Astrocyte (in vitro differentiated cells and primary cell): Measurements from ENCODE around the gene ASXL1. TPM values are rescaled to one million over a fixed set of nuclear protein-coding genes. Genes with fewer than 3 reads are reported as not detected.
A peak's percentile ranks its signal among the peaks of the same experiment; 100 is the strongest.

Experiments used
- DNase-seq: peaks from one replicate; pipeline ENCODE4 v3.0.0-alpha.2; 2010; ENCODE audit warnings: low read depth
- FAIRE-seq: peaks from 2 replicates; lab custom pipeline; 2011; peaks lifted over from hg19 to GRCh38; lab: Jason Lieb, UNC
- H2AFZ ChIP-seq: 2 replicates; pipeline ENCODE4 v1.6.0; 2012; ENCODE audit warnings: low read depth, low read length, inconsistent platforms
- H3K27ac ChIP-seq: 2 replicates; pipeline ENCODE4 v1.5.1; 2011; ENCODE audit warnings: low read depth, low read length, inconsistent platforms
- H3K27me3 ChIP-seq: 2 replicates; pipeline ENCODE4 v1.6.0; 2011; ENCODE audit warnings: low read length, inconsistent platforms; ENCODE audit not compliant: insufficient read depth
- H3K36me3 ChIP-seq: 2 replicates; pipeline ENCODE4 v1.5.1; 2011; ENCODE audit warnings: low read length, inconsistent platforms; ENCODE audit not compliant: insufficient read depth
- H3K4me1 ChIP-seq: 2 replicates; pipeline ENCODE4 v1.5.1; 2011; ENCODE audit warnings: low read length, inconsistent platforms; ENCODE audit not compliant: insufficient read depth
- H3K4me2 ChIP-seq: 2 replicates; pipeline ENCODE4 v1.6.0; 2012; ENCODE audit warnings: low read length, inconsistent platforms
- H3K4me3 ChIP-seq: 2 replicates; pipeline ENCODE4 v1.5.1; 2011; ENCODE audit warnings: low read depth, mild to moderate bottlenecking, low read length, inconsistent platforms; ENCODE audit not compliant: insufficient read depth
- H3K79me2 ChIP-seq: 2 replicates; pipeline ENCODE4 v1.6.0; 2012; ENCODE audit warnings: mild to moderate bottlenecking, low read length, inconsistent platforms; ENCODE audit not compliant: insufficient read depth
- H3K9ac ChIP-seq: 2 replicates; pipeline ENCODE4 v1.6.0; 2012; ENCODE audit warnings: mild to moderate bottlenecking, low read length, inconsistent platforms
- H3K9me3 ChIP-seq: 2 replicates; pipeline ENCODE4 v1.5.1; 2012; ENCODE audit warnings: low read depth, mild to moderate bottlenecking, low read length, inconsistent platforms; ENCODE audit not compliant: insufficient read depth
- H4K20me1 ChIP-seq: 2 replicates; pipeline ENCODE4 v1.6.0; 2012; ENCODE audit warnings: low read length, inconsistent platforms; ENCODE audit not compliant: insufficient read depth
- H3K27ac Mint-ChIP-seq: one replicate; pipeline ENCODE4 v1.8.0; 2021; ENCODE audit warnings: mild to moderate bottlenecking, mixed read lengths; ENCODE audit not compliant: unreplicated experiment
- H3K27me3 Mint-ChIP-seq: one replicate; pipeline ENCODE4 v1.8.0; 2021; ENCODE audit warnings: low read depth, mixed read lengths; ENCODE audit not compliant: unreplicated experiment
- H3K36me3 Mint-ChIP-seq: one replicate; pipeline ENCODE4 v1.8.0; 2021; ENCODE audit warnings: low read depth, mixed read lengths; ENCODE audit not compliant: unreplicated experiment
- H3K4me1 Mint-ChIP-seq: one replicate; pipeline ENCODE4 v1.8.0; 2021; ENCODE audit warnings: low read depth, mixed read lengths; ENCODE audit not compliant: unreplicated experiment
- H3K4me3 Mint-ChIP-seq: one replicate; pipeline ENCODE4 v1.8.0; 2021; ENCODE audit warnings: mild to moderate bottlenecking, moderate library complexity, mixed read lengths; ENCODE audit not compliant: unreplicated experiment
- H3K9me3 Mint-ChIP-seq: one replicate; pipeline ENCODE4 v1.8.0; 2021; ENCODE audit warnings: mild to moderate bottlenecking, mixed read lengths; ENCODE audit not compliant: unreplicated experiment
- EZH2 ChIP-seq: IDR thresholded peaks from 2 replicates; pipeline ENCODE4 v1.6.1; 2012; ENCODE audit warnings: mild to moderate bottlenecking, low read length, inconsistent platforms; ENCODE audit not compliant: insufficient read depth
- total RNA-seq: library from RNA; stranded (reverse); gene quantifications from 2 replicates; pipeline ENCODE4 v1.2.1, GENCODE V29; 2021
- TF ChIP-seq, protein P1 (sequence below): IDR thresholded peaks from 2 replicates; pipeline ENCODE4 v1.5.1; 2011; ENCODE audit warnings: low read depth, mild to moderate bottlenecking, inconsistent platforms, low read length, moderate library complexity; ENCODE audit not compliant: insufficient read depth

The ASXL1 gene
- total RNA-seq, 1 donor from 2014 or later = 62.4 TPM

DNA sequence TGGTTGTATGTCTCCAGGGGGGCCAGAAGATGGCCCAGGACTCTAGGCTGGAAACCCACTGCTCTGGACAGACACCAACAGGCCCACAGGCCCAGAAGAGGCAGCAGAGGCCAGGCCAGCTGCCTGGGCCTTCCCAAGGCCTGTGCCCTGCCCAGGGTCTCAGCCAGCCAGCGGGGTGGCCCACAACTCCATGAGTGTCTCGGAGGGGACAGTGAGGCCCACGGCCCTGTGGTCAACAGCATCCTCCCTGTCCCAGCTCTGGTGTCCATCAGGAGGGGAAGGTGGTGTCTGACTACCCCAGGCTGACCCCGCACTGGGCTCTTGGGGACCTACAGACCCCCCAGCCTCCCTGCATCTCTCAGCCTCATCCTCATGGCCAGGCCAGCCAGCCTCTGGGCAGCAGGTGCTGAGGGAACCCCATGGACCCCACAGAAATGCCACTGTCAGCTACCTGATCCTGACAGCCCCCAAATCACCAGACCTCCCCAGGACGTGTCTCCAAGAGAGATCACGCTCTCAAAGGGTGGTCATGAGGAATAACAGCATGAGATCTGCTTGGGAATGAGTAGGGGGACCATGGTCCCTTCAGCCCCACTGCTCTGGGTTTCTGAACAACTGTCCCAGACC, 114.6 kb downstream of the ASXL1 start:
- Histone ChIP-seq H3K4me1 (peaks cover 78% of the 10 kb centered on the region), H3K79me2 (peaks cover 94% of the 10 kb centered on the region), H3K9me3 (no peaks in the 10 kb centered on the region), H2AFZ (no peak overlapping the region), H3K4me2 (peak overlapping the region; percentile 84), H3K9ac (peak overlapping the region; percentile 79), H3K4me3 (peak overlapping the region; percentile 43), H3K27me3 (no peaks in the 10 kb centered on the region), H3K27ac (no peak overlapping the region), H4K20me1 (peaks cover 19% of the 10 kb centered on the region), H3K36me3 (peaks cover 4% of the 10 kb centered on the region)
- Mint-ChIP-seq H3K4me3 (peak overlapping the region; percentile 20), H3K36me3 (peaks cover 8% of the 10 kb centered on the region), H3K27me3 (no peaks in the 10 kb centered on the region), H3K9me3 (no peaks in the 10 kb centered on the region), H3K4me1 (peaks cover 26% of the 10 kb centered on the region), H3K27ac (no peak overlapping the region)
- DNase-seq = no peak
- no peak for TF ChIP-seq EZH2
- TF ChIP-seq, protein P1, sequence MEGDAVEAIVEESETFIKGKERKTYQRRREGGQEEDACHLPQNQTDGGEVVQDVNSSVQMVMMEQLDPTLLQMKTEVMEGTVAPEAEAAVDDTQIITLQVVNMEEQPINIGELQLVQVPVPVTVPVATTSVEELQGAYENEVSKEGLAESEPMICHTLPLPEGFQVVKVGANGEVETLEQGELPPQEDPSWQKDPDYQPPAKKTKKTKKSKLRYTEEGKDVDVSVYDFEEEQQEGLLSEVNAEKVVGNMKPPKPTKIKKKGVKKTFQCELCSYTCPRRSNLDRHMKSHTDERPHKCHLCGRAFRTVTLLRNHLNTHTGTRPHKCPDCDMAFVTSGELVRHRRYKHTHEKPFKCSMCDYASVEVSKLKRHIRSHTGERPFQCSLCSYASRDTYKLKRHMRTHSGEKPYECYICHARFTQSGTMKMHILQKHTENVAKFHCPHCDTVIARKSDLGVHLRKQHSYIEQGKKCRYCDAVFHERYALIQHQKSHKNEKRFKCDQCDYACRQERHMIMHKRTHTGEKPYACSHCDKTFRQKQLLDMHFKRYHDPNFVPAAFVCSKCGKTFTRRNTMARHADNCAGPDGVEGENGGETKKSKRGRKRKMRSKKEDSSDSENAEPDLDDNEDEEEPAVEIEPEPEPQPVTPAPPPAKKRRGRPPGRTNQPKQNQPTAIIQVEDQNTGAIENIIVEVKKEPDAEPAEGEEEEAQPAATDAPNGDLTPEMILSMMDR = no peak
- FAIRE-seq = no peak

DNA sequence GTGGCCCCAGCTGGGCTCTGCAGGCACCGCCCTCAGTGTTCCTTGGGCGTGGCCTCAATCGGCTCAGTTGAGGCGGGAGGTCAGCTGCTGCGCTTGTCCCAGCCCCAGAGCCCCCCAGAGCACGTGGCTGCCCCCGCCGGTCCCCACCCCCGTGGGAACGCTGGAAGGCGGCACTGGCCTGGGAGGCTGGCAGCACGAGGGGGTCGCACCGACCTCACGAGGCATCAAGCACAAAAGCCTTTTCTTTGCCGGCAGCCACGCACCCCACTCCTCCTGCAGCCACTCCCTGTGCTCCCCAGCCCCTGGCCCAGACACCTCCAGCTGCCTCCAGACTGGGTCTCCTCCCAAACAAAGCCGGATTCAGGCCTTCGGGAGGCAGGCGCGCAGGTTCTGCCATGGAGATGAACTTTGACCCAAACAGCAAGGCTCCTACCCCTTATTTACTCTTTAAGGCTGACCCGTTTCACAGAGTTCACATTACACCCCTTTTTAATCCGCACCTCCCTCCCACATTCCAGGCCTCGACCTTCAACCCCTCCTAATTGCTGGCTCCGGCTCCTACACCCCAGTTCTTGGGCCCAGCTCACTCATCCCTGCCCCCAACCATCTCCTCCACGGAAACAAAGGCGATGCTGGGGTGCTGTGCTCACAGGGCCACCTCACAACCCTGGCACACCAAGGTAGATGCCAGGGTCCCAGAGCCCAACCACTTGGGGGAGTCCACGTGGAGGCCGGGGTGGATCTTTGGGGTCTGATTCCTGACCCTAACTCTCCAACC, 115.3 kb downstream of the ASXL1 start:
- H3K9me3 ChIP-seq = no peaks in the 10 kb centered on the region
- no peaks in the 10 kb centered on the region for H3K27me3 Mint-ChIP-seq
- peaks cover 26% of the 10 kb centered on the region for H4K20me1 ChIP-seq
- H3K4me1 Mint-ChIP-seq = peaks cover 33% of the 10 kb centered on the region
- DNase-seq = no peak
- H3K4me3 ChIP-seq = peak overlapping the region; percentile 53
- H3K4me1 ChIP-seq = peaks cover 76% of the 10 kb centered on the region
- H3K36me3 Mint-ChIP-seq = peaks cover 9% of the 10 kb centered on the region
- H3K4me2 ChIP-seq = peak overlapping the region; percentile 84
- peaks cover 94% of the 10 kb centered on the region for H3K79me2 ChIP-seq
- H3K9ac ChIP-seq = peak overlapping the region; percentile 79
- peak overlapping the region; percentile 77 for H3K27ac ChIP-seq
- FAIRE-seq = no peak
- no peaks in the 10 kb centered on the region for H3K27me3 ChIP-seq
- peaks cover 4% of the 10 kb centered on the region for H3K36me3 ChIP-seq
- no peak for TF ChIP-seq EZH2
- TF ChIP-seq, protein P1 = no peak
- H3K4me3 Mint-ChIP-seq = peak overlapping the region; percentile 54
- H3K27ac Mint-ChIP-seq = no peak overlapping the region
- no peak overlapping the region for H2AFZ ChIP-seq
- no peaks in the 10 kb centered on the region for H3K9me3 Mint-ChIP-seq
